Amniotic stem cell (primary cell): ENCODE results near the gene EPHA2.
A peak's percentile ranks its signal among the peaks of the same experiment; 100 is the strongest.
"Not testable (repeated sequence)": the region's sequence is repeated elsewhere in the genome, so short reads cannot be mapped to it uniquely, and the experiment has no call there.

Experiments
- DNase-seq: peaks from one replicate; lab custom pipeline; 2025; lab: John Stamatoyannopoulos, UW

The EPHA2 gene

DNA sequence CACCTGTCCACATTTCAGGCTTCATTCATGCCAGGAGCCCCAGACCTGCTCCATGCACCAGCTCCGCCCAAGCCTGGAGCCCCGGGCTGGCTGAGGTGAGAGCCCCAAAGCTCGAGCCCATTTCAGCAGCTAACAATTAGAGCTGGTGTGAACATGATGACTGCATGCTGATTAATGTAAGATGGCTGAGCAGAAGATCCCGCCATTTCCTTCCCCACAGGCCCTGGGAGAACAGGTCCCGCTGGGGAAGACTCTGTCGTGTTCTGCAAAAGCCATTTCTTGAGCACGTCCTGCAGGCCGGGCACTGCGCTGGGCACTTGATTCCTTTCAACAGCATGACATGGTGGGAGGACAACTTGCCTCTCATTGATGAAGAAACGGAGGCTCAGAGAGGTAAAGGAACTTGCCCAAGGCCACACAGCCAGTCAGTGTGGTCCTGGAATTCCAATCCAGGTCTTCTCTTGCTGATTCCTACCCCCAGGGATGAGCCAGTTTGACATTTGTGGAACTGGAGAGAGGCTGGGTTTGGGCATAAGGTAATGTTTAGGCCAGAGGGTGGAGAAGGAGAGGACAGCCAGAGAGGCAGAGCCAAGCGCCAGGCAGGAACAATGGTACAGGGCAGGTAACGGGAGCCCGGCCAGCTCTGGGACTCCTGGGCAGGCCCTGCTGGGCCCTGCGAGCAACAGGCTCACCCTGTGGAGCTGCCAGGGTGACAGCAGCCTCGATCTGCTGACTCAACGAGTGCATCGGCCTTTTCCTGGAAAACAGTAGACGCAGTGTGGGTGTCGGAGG, 28.1 kb upstream of the EPHA2 start:
- no peak for DNase-seq

GRCh38 chr1:16183179-16183578, 27.3 kb upstream of the EPHA2 start:
- DNase-seq, result no peak

GRCh38 chr1:16181887-16182719, 26.2 kb upstream of the EPHA2 start:
- DNase-seq, result peak; percentile 80

- no peak for DNase-seq
Measured at GRCh38 chr1:16180291-16180824, 24.5 kb upstream of the EPHA2 start.

GRCh38 chr1:16178596-16179497, 23.0 kb upstream of the EPHA2 start:
- no peak for DNase-seq

- DNase-seq, result no peak
Measured at GRCh38 chr1:16177306-16177705, 21.4 kb upstream of the EPHA2 start.

- no peak for DNase-seq
Measured at GRCh38 chr1:16176653-16177052, 20.8 kb upstream of the EPHA2 start.

DNA sequence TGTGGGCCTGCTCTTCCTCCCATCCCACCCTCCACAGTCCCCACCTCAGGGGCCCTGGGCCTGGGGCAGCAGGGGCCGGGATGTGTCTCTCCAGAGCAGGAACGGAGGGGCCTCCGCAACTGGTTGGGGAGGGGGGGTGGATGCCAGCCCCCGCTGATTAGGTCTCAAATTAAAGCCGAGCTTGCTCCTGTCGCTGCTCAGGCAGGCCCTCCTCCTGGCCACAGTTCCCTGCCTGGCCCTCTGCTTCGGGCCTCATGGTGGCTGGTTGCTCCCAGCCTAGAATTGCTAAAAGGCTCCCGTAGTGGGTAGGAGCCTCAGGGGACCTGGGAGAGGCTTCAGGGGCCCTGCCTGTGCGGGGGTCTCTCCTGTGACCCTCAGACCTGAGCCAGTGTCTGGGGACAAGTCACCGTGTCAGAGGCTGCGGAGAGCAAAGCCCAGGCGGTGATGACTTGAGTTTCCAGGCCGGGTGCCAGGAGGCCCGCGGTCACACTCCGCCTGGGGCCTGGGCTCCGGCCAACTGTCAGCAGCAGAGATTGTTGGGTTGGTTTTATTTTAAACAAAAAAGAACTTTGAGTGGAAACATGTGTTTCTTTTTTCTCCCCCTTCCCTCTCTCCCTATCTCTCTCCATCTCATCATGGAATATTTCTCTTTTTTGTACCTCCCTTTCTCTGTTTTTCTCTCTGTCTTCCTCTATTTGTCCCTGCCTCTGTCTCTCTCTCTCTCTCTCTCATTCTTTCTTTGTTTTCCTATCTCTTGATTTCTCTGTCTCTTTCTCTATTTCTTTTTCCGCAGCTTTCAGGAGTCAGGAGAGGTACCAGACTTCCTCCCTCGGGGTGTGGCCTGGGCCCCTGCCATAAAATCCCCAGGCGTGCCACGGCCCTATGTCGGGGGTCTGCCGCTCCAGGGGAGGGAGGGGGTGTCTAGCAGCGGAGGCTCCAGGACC, 20.0 kb upstream of the EPHA2 start:
- DNase-seq, result peak; percentile 83

DNA sequence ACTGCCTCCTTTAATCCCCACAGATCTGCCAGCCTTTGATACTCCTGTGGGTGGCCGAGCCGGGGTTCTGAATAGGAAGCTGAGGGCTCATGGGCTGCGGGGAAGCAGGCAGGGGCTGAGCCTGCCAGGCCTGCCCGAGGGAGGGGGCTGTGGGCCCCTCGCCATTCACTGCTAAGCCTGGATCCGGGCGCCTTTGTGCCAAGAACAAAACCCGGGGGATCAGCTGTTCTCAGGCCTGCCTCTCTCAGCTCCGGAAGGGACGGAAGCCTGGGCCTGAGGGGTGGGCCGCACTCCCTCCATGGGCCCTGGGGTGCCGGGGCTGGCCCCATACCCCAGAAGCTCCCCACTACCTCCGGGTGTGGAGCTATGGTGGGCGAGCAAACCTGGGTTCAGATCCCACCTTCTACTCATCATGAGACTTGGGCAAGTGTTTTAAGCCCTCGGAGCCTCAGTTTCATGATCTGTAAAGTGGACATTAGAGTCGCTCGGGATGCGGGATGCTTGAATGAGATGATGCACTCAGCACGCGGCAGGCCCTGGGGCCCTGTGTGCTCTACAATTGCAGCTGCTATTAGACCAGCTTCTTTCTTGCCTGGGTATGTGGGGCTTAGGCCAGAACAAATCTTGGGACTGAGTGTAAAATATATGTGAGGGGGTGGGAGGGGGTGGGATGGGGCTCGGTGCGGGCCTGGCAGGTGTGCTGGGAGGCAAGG, 19.2 kb upstream of the EPHA2 start:
- DNase-seq, result no peak

DNA sequence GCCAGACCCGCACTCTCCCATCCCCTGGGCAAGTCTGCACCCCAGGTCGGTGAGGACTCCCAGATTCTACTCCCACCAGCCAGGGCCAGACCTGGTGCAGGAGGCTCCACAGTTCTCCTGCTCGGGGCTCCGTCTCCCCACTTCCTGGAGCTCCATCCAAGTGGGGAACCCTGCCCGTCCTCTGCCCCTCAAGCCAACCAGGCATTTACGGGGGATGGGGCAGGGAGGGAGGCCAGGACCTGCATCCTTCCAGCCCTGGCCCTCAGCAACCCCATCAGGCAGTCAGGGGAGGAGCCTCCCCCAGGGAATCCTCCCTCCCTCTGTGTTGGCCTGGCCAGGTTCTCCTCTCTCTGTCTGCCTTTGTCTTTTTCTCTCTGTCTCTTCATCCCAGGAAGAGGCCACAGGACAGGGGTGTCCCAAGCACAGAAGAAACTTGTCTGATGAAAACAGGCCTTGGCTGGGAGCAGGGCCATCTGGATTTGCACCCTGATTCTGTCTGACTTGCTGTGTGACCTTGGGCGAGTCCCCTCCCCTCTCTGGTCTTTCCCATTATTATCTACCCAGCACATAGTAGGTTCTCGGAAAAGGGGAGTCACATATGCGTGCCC, 18.5 kb upstream of the EPHA2 start:
- DNase-seq, result no peak

DNA sequence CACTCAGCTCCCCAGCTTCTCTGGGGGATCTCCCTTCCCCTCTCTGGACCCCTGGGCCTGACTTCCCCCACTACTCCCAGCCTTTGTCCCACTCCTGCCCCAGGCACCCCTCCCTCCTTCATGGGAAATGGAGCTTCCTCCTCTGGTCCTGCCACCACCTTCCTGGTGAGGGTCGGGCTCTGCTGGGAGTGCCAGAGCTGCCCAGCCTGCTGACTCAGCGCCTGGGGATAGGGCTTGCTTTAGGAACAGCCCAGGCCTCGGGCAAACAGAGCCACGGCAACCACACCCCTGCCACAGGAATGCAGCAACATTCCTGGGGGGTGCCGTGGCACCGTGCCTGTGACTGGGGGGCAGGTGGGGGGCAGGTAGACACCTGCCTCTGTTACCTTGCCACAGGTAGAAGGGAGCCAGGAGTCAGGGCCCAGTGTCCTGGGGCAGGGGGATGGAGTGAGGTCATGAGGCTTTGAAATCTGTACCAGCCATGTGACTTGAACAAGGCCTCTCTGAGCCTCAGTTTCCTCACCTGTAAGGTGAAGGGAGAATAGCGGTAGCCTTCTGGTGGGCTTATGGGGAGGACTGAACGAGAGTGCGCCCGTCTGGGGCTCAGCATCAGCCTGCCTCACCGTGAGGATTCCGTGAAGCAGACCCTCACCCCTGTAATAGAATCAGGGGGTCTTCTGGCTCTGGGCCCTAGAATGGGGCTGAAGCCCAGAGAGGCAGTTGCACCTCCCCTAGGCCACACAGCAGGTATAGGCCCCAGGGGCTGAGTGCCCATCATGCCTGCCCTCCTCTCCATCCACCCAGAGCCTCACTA, 17.8 kb upstream of the EPHA2 start:
- DNase-seq, result peak; percentile 65

- DNase-seq, result no peak
Measured at GRCh38 chr1:16172964-16173446, 17.1 kb upstream of the EPHA2 start.

- DNase-seq, result no peak
Measured at GRCh38 chr1:16172218-16172830, 16.5 kb upstream of the EPHA2 start.

DNA sequence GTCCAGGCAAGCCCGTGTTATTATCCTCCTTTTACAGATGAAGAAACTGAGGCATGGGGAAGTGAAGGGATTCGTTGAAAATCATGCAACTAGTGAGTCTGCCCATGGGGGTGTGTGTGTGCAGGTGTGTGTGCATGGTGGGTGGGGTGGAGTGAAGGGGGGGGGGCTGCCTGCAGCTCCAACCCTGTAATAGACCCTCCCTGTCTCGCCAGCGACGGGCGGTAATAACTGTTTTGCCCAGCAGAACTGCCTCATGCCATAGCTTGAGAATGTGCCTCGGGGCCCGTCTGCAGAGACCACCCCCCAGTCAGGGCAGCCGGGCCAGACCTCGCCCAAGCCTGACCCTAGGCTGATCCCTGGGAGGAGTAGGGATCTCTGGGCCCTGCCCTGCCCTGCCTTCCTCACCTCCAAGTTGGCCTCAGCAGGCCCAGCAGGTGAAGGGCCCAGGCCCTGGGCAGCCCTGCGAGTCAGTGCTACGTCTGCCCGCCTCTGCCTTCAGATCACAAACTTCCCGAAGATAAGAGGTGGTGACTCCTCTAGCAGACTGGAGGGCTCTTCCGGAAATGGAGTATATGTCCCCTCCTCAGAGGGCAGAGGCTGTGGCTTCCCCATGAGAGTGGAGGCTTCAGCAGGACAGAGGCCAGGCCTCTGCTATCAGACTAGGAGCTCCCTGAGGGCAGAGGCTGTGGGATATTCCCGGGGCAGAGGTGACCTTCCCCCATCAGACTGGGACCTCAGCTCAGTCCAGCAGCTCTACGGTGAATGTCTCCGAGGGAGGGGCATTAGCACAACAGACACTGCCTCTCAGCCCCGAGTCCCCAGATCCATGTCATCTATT, 15.7 kb upstream of the EPHA2 start:
- DNase-seq, result no peak

DNA sequence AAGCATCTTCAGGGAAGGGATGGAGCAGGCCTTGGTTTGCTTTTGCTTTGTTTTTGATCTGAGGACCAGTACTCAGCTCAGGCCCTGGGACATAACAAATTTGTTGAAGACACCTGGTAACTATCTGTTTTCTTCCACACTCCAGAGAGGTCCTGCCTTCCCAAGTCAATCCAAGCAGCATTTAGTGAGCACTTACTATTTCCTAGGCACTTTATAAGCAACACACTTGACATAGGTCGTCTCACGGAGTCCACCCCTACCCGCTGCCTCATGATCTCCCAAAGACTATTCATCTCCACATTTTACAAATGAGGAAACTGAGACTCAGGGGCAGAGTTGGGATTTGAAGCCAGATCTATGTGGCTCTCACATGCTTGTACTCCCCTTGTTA, 14.4 kb upstream of the EPHA2 start:
- DNase-seq, result no peak

DNA sequence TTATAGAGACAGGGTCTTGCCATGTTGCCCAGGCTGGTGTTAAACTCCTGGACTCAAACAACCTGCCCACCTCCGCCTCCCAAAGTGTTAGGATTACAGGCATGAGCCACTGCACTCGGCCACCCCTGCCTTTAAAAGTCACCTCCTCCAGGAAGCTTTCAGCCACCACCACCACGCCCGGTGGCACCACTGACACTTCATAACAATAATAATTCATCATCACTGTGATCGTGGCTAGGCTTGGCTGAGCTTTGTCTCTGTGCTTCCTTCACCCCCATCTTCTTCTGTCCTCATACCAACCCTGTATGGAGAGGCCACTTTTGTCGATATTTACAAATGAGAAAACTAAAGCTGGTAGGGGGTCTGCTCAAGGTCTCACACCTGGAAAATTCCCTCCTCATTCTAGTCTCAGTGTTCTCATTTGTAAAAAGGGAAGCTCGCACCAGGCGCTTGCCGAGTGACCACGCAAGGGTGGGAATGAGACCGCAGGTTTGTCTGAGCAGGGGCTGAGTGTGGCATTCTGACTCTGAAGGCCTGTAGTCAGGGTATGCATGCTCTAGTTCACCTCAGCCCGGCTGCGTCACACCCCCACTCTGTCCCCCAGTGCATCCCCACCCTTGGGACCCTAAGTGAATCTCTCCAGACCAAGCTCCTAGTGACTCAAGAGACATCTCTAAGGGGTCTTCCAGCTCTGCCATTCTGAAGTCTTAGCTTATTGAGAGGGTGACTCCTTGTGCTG, 12.9 kb upstream of the EPHA2 start:
- no peak for DNase-seq

DNA sequence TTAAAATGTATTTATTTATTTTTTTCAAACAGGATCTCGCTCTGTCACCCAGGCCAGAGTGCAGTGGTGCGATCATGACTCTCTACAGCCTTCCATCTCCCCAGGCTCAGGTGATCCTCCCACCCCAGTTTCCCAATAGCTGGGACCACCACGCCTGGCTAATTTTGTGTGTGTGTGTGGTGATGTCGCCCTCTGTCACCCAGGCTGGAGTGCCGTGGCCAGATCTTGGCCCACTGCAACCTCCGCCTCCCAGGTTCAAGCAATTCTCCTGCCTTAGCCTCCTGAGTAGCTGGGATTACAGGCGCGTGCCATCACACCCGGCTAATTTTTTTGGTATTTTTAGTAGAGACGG, 12.3 kb upstream of the EPHA2 start:
- DNase-seq, result not testable (repeated sequence)
